Fibroblast of upper back skin (primary cell): ENCODE measurements around the gene NAA20.
A peak's percentile ranks its signal among the peaks of the same experiment; 100 is the strongest.

Source experiments
- DNase-seq: peaks from one replicate; pipeline ENCODE4 v3.0.0-alpha.2; 2013

The NAA20 gene

DNA sequence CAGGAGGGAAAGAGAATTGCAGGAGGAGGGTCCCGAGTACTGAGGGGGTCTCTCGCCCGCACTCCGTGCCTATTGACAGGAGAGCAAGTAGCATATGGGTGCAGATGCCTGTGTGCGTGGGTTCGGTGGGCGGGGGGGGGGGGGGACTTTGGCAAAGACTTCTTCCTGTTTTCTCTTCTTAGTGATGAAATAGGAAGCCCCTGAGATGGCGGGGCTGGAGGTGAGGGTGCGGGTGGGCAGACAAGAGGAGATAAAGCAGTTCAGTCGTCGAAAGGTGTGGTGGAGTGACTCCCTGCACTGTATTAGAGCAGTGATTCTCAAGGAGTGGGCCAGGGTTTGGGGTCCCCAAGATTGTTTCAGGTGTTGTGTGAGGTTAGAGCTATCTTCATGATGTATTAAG is 3.7 kb downstream of the NAA20 start:
- DNase-seq: no peak

DNA sequence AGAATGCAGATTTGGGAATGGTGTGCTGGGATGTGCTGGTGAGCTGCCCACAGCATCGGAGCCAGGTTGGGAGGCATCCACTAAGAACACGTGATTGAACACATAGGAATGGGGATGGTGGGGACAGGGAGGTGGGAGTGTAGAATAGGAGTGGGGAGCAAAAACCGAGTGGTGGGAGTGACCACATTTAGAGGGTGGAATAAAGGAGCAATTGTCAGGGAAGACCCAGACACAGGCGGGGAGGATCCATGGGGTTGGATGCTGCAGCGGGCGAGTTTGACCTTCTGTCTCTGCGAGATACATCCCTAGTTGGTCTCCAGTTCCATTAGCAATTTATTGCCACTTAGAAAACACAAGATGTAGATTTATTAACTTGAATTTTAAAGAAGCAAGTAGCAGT is 4.7 kb downstream of the NAA20 start:
- DNase-seq: no peak

DNA sequence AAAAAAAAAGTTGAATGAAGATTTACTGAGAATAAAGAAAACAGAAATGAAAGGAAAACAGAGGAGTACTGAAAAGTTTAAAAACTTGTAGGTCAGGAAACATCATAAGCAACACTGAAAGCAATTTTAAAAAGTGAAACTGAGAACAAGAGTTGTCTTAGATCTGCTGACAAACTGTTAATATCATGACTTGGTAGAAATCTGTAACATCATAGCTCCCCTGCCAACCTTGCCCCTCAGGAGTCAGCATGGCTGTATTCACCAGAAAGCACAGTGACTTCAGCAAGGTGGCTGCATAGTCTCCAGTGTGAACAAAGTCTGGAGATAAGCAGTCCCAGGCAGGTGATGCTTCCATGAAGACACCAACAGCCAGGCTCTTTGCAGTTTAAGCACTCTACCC is 5.3 kb downstream of the NAA20 start:
- no peak for DNase-seq

DNA sequence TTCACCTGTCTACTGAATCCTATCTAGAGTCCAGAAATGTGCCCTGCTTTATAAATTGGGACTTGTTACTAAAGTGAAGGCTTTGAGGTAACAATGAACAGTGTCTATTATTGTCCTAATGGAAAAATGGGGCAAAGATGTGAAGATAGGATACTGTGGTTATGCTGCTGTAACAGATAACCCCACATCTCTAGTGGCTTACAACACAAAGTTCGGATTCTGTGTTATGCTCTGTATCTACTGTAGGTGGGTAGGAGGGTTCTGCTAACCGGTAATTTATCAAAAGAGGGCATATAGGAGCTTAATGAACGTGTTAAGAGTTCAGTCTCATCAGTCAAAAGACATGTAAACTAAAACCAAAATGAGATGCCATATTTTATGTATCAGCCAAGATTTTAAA is 6.2 kb downstream of the NAA20 start:
- no peak for DNase-seq

DNA sequence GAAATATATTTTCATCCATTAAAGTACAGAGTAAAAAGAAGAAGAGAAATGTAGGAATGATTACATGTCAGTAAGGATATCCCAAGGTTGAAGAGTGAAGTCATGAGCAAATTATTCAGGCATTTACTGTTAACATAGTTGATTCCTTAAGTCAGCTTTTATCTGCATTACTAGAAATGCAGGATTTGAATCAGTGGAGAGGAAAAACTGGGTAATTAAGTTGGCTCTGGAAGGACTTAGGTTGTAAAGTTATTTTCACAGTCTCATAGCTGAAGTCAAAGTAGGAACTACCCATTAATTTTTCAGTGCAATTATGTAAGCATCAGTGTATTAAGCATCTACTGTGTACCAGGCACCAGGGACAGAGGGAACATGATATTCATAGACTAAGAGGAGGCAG is 7.8 kb downstream of the NAA20 start:
- peak; percentile 30 for DNase-seq

DNA sequence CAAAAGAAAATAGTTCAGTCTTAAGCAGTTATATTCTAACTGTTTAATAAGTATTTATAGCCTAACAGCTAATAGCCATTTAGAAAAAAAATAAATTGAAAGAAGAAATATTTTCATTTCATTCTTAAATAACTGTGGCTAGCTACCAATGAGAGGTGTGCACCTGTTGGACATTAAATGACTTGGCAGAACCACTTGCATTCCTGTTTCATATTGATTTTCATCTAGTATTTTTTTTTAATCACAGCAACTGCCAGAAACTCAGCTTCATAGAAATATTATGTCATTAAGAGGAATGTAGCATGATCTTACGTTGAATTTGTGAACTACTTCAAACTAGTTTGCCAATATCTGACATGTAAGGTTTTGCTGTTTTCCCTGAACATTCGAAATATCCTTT is 10.1 kb downstream of the NAA20 start:
- no peak for DNase-seq

DNA sequence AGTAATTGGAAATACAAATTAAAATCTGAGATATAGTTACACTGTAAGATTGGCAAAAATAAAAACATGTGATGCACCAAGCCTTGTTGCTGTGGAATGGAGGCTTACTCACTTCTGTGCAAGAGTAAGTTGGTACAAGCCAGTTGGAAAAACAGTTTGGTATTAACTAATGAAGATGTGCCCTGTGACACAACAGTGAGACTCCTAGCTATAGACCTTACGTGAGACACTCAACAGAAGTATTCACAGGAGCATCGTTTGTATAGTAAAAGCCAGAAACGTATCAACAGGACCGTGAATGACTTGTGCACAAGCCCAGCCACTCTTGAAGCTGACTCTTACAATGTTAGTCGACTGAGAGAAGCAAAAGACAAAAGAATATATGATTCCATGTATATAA is 14.6 kb downstream of the NAA20 start:
- DNase-seq: no peak

DNA sequence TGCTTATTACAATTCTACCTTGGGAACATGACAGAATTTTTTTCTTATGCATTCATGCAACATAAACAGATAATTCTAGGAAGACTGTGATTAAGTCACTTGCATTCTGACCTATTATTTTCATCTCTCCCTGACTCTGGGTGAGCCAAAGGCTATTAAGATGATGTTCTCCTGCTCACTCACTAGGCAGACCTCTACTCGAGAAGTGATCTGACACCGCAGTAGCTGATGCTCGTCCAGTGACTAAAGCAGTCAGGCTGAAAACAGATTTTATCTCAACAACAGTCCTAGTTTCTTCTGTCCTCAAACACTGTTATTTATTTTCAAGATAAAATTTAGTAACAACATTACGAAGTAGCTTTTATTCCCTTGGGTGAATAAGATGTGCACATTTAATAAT is 17.3 kb downstream of the NAA20 start:
- DNase-seq: no peak

DNA sequence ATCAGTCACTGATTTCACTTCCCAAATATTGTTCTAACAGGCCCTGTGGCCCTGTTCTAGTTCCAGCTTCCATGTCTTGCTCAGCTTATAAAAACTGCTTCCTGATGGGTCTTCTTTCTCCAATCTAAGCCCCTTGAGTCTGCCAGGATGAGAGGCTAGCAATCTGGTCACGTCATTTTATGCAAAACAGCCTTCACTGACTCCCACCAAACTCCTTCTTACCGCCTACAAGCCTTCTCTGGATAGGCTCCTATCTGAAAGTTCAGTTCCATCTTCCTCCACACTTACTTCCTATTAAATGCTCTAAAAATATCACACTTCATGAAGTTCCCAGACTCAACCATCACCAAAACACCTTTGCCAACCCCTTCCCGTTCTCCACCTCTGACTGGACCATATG is 19.6 kb downstream of the NAA20 start:
- no peak for DNase-seq

DNA sequence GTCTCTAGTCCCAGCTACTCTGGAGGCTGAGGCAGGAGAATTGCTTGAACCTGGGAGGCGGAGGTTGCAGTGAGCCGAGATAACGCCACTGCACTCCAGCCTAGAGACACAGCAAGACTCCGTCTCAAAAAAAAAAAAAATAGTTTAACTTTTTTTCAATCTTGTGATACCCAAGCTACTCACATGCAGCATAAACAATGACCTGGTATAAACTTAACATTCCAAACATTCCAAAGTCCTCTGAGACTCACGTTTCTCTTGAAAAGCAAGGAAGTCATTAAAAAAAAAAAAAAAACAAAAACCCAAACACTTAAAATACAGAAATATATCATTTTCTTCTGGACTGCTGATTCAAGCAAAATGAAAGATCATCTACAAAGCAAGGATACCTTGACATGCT is 20.8 kb downstream of the NAA20 start:
- peak; percentile 44 for DNase-seq

DNA sequence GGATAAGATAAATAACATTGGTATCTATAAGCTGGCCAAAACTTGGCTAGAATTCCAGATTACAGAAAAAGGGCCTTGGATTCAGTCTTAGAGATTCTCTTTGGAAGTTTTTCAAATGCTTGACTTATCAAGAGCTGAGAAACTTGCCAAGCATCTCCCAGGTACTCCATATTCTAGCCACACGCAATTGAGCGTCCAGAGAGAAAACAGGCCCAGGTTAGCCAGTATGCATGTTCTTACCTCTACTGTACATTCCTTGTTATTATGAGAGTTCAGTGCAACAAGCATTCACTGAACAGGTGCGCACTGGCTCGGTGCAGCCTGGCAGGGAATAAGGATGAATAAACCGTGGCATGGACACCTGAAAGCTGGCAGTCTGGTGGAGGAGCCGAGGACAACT is 21.4 kb downstream of the NAA20 start:
- no peak for DNase-seq

DNA sequence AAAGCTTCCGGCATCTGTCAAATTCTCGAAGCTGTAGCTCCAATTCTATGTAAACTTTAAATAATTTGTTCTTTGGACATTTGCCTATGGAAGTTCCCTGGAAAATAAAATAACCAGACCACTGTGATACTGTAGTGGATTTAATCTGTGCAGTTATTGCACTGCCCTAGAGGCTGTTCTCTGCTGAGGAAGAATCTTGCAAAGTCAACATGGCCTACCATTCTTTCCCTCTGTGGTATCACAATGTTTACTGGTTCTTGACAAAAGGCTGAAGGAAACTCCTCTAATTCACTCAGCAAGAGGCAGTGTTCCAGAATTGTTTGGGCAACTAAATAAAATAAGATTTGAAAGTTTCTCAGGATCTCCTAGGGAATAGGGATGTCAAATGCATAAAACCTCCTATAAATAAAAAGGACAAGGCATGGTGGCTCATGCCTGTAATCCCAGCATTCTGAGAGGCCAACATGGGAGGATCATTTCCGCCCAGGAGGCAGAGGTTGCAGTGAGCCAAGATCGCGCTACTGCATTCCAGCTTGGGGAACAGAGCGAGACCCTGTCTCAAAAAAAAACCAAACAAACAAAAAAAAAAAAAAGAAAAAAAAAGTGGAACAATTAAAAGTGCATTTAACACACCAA is 22.7 kb downstream of the NAA20 start:
- DNase-seq: no peak

DNA sequence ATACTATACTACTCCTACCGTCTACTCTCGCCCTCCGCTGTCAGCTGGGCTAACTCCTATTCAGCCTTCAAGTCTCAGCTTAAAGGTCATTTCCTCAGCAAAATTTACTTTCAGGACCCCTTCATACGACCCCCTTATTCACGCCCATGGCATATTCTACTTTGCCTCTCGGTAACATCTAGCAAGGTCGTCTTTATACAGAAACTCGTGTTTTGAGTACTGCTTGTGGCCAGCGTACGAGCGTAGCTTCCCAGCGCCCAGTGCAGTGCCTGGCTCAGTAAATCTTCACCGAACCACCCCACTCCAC is 34.6 kb downstream of the NAA20 start:
- no peak for DNase-seq

DNA sequence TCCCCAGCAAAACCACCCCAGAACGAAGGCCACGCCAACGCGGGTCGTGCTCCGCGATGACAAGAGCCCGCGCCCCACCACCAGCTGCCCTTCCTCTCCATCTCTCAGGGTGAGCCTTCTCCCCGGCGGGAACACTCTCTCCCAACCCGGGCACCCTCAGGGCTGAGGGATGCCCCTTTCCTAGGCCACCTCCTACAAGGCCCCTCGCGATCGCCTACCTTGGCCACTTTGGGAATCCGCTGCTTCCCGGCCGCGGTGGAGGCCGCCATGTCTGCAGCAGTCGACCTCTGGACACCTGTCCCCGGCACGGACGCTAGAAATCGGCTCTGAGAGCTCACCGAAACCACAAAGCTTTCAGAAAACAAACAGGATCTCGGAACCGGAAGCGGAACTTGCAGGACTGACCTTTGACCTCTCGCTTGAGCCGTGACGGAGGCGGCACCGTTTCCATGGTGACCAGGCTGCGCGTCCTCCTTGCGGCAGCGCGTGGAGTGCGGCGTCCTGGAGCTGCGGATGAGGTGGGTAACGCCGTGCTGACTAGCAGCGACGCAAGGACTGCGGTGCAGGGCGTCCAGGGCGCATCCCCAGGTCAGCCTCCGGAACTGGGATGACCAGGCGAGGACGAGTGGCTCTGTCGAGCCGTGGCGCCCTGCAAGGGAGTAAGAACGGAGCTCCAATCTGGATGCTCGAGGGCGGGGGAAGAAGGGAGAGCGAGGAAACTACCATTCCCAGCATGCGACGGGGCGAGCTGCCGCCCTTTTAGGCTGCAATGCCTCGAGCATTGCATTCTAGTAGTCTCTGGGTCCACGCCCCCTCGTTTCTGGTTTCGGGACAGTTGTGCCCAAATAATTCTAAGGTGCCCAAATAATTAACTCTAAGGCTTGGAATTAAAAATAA is 35.2 kb downstream of the NAA20 start, which contains the start of the genes CFAP61 and CRNKL1:
Gene CFAP61 (plus strand): TSS at position 459 of the 897 bp plus-strand sequence. CDS start 4,122 bp downstream, outside the sequence.
Gene CRNKL1 (minus strand): TSS at position 393 of the 897 bp plus-strand sequence. CDS start 124 bp downstream, at position 269.
- DNase-seq: peak; percentile 95

DNA sequence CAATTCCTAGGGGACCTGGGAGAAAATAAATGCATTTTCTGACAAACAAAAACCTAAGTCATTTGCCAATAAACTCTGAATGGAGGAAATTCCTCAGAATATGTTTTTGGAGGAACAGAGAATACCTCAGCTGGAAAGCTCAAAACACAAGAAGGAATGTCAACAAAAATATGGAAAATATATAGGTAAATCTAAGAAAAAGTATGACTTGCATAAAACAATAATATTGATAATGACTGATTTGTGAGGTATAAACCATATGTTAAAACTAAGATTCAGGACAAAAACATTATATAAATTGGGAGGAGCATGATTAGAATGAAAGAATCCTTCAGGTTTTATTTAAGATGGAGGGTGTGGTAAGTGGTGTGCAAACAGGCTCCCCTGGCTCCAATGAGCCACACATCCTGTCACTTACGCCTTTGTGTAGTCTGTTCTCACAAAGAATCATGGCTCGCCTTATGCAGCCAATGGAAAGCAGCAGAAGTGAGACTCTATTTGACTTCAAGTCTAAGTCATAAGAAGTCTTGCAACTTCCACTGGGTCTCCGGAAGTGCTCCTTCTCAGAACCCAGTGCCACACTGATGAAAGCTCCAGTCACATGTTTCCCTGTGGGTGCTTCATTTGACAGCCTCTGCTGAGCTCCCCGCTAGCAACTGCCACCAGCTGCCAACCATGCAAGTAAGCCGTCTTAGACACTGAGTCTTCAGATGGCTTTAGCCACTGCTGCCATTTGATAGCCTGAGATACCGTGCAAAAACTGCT is 43.3 kb downstream of the NAA20 start:
- no peak for DNase-seq

DNA sequence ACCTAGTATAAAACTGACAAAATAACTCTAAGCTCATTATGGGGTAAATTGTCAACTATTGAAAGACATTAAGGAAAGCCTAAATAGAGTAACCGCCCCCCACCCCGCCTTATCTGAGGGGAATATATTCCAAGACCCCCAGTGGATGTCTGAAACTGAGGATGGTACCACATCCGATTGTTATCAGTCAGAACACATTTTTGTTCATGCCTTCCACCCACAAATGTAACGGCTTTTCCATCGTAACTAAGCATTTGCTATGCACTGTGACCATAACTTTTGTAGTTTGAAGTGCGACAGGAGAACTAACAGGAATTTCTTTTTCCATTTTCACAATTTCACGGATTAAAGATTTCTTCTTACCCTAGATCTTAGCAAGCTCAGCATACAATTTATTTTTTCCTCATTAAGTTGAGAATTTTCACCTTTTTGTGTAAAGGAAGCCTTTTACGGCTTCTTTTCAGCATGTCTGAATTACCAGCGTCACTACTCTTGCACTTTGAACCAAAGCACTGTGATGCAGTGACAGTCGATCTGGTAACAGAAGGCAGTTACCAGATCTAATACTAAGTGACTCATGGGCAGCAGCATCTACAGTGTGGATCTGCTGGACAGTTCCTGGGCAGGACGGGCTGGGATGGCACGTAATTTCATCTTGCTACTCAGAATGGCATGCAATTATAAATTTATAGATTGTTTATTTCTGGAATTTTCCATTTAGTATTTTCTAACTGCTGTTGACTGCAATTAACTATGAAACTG is 47.0 kb downstream of the NAA20 start:
- no peak for DNase-seq

DNA sequence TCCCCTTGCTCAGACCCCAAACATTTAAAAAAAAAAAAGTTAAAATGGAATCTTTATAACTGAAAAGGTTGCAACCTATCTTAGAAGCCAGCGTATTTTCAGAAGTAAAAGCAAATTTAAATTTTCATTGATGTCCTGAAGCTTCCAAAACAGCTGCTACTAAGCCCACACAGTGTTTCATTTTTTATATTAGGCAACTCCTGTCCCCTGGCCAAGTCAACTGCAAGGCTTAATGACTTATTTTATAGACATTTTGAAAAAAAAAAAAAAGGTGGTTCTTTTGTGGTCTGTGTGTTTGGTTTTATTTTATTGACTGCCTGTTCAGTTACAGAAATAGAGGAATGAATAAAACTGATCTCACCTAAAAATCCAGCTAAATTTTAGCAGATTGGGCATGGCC is 48.2 kb downstream of the NAA20 start:
- no peak for DNase-seq

DNA sequence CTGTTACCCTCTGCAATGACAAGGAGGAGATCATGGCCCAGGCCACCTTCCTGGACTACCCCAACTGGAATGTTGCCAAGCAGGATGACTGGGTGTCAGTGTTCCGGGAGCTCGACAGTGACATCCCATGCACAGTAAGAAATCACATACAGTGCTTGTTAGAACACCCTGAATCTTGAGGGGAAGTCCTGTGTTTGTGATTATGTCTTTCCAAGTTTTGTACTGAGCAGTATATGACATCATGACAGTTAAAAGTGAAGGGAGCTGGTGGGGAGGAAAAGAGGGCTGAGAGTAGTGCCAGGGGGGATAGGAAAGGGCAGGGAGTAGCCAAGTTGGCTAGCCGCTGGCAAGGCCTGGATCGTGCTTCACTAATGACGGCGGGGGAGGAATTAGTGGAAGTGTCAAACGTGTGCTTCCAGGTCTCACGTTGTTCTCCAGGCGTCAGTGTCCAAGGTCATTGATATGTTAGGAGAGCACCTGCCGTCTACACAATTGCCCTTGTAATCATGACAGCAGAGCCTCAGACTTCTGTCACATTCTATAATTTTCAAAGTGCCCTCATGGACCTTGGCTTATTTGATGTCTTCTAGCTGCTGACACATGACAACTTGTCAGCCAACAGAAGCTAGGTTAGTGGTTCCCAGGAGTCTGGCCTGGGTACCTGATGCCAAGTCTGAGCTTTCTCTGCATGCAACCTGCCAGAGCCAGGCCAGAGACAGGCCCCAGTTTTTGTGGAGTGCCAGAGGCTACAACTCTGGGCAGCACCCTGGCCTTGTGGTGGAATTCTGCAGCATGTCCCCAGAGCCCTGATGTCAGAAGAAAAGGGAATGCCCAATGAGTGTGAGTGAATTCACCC is 53.9 kb downstream of the NAA20 start:
- no peak for DNase-seq

DNA sequence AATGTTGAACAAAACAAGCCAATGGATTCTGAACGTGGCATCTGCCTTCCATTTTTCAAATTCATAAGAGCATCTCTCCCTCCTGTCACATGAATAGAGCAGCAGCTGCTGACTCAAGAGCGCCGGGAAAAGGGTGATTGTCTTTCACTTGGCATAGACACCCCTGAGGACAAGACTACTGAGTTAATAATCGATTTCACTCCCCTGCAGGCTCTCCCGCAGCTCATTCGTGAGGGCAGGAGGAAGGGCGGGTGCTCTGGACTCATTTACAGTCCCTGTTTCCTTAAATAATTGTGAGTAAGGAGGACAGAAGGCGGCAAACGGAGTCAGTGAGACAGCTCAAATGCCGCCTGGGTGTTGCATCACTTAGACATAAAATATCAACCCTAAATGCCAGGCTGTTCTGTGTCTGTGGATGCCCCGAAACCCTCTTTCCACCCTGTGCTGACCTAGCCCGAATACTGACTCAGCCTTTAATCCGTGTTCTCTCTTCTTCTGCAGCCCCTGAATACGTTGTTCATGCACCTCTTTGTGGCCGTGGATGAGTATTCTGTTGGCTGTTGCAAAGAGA is 56.7 kb downstream of the NAA20 start:
- DNase-seq: no peak

DNA sequence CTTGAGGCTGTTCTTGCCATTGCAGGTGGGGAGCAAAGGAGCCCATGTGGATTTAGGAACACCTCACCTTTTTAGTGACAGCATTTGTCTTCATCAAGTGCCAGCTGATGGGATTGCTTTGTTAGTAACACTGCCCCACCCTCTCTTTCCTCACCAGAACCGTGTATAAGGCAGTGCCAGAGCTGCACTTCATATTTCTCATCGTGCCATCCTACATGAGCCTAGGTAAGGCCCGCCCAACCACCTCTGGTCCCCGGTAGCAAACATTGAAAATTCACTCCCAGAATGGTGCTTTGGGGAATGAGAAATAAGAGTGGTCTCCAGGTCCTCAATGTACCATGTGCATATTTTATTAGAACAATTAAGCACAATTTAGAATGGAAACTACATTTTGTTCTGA is 57.9 kb downstream of the NAA20 start:
- DNase-seq: no peak

DNA sequence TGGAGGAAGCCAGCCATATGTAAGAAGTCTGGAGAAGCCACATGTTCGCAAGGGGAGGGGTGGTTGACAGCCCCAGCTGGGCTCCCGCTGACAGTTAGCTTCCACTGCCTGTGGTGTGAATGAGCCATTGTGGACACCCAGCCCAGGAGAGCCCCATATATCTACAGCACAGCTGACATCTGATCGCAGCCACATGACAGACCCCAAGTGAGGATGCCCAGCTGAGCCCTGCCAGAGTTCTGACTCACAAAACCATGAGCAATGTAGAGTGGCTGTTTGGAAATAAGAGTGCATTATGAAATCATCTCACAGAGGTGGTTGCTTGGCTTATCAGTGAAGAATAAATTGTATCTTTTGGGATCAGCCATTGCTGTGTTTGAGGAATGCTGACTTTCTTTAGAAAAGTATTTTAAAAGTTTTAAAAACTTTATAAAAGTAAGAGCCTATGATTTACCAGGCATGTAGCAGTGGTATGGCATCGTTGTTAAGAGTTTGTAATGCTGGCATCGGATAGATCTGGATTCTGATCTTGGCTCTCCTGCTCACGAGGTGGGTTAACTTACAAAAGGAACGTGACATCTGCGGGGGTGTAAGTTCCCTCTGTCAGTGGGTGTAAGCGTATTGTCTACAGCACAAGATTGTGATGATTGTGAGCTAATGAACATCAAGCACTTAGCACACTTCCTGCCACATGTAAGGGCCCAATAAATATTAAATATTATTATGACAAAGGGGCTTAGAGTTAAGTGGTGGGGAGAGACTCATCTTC is 59.3 kb downstream of the NAA20 start:
- DNase-seq: peak; percentile 87
